D721Med (cell line): ENCODE results near the gene ATP8A2.
"Not testable (repeated sequence)": the region's sequence is repeated elsewhere in the genome, so short reads cannot be mapped to it uniquely, and the experiment has no call there.

Experiments used
- DNase-seq: peaks from one replicate; pipeline ENCODE4 v3.0.0; 2011; ENCODE audit warnings: low spot score; ENCODE audit not compliant: insufficient read length
- FAIRE-seq: peaks from 2 replicates; lab custom pipeline; 2011; peaks lifted over from hg19 to GRCh38; lab: Jason Lieb, UNC
- TF ChIP-seq, protein P1 (sequence below): IDR thresholded peaks from 2 replicates; pipeline ENCODE4 v1.5.1; 2012; ENCODE audit warnings: mild to moderate bottlenecking, control low read depth; ENCODE audit not compliant: insufficient read depth; ENCODE audit errors: missing control alignments

ATP8A2 gene

GRCh38 chr13:25351404-25351803, 20.4 kb upstream of the ATP8A2 start:
- DNase-seq (no peak), FAIRE-seq (no peak)
- TF ChIP-seq, protein P1, sequence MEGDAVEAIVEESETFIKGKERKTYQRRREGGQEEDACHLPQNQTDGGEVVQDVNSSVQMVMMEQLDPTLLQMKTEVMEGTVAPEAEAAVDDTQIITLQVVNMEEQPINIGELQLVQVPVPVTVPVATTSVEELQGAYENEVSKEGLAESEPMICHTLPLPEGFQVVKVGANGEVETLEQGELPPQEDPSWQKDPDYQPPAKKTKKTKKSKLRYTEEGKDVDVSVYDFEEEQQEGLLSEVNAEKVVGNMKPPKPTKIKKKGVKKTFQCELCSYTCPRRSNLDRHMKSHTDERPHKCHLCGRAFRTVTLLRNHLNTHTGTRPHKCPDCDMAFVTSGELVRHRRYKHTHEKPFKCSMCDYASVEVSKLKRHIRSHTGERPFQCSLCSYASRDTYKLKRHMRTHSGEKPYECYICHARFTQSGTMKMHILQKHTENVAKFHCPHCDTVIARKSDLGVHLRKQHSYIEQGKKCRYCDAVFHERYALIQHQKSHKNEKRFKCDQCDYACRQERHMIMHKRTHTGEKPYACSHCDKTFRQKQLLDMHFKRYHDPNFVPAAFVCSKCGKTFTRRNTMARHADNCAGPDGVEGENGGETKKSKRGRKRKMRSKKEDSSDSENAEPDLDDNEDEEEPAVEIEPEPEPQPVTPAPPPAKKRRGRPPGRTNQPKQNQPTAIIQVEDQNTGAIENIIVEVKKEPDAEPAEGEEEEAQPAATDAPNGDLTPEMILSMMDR, result no peak

DNA sequence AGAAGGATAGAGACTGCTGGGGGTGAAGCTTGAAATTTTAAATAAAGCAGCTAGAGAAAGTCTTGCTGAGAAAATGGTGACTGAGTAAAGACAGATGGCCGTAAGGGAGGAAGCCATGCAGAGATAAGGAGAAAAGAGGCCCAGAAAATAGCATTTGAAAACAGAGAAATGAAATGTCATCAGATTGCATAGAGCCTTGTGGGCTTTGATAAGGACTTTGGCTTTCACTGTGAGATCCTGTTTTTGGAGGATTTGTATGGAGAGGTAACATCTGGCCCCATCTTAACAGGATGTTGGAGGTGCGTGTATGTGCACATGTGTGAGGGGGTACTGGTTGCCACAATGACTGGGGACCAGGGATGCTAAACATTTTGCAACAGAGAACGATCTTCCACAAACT, 19.5 kb upstream of the ATP8A2 start:
- FAIRE-seq (no peak), DNase-seq (no peak)
- TF ChIP-seq, protein P1, result no peak

- no peak for DNase-seq
- TF ChIP-seq, protein P1, result no peak
- FAIRE-seq, result no peak
Measured at GRCh38 chr13:25352806-25353205, 19.0 kb upstream of the ATP8A2 start.

GRCh38 chr13:25353344-25353743, 18.4 kb upstream of the ATP8A2 start:
- FAIRE-seq (no peak), DNase-seq (no peak)
- TF ChIP-seq, protein P1, result no peak

- FAIRE-seq (no peak), DNase-seq (no peak)
- TF ChIP-seq, protein P1, result no peak
Measured at GRCh38 chr13:25354377-25354776, 17.4 kb upstream of the ATP8A2 start.

GRCh38 chr13:25360443-25360842, 11.3 kb upstream of the ATP8A2 start:
- DNase-seq, FAIRE-seq: not testable (repeated sequence)

- FAIRE-seq (no peak), DNase-seq (no peak)
- TF ChIP-seq, protein P1, result no peak
Measured at GRCh38 chr13:25365720-25366235, 6.0 kb upstream of the ATP8A2 start.
